T-helper 2 cell treated with Interferon-gamma antibody and Interleukin-4, amounts not matched to agents 5 μg/mL and 100 μg/mL, for 36 hours (primary cell): ENCODE data around the gene MAML1.

Experiments
- DNase-seq: peaks from one replicate; pipeline ENCODE4 v3.0.0; 2021; ENCODE audit warnings: low spot score
- H3K27ac Mint-ChIP-seq: one replicate; pipeline ENCODE4 v1.8.0; 2021; ENCODE audit warnings: mild to moderate bottlenecking, mixed read lengths
- H3K27me3 Mint-ChIP-seq: one replicate; pipeline ENCODE4 v1.8.0; 2021; ENCODE audit warnings: low read depth, mixed read lengths
- H3K36me3 Mint-ChIP-seq: one replicate; pipeline ENCODE4 v1.8.0; 2021; ENCODE audit warnings: low read depth, mixed read lengths
- H3K4me1 Mint-ChIP-seq: one replicate; pipeline ENCODE4 v1.8.0; 2021; ENCODE audit warnings: low read depth, mixed read lengths
- H3K4me3 Mint-ChIP-seq: one replicate; pipeline ENCODE4 v1.8.0; 2022; ENCODE audit warnings: mild to moderate bottlenecking, moderate library complexity, mixed read lengths
- H3K9me3 Mint-ChIP-seq: one replicate; pipeline ENCODE4 v1.8.0; 2021; ENCODE audit warnings: mixed read lengths

Gene MAML1

GRCh38 chr5:179818746-179819295 is 86.2 kb downstream of the MAML1 start:
- peak; percentile 92 for DNase-seq
- no peaks in the 10 kb centered on the region for H3K9me3 Mint-ChIP-seq
- H3K27me3 Mint-ChIP-seq = no peaks in the 10 kb centered on the region
- H3K36me3 Mint-ChIP-seq = peaks cover 25% of the 10 kb centered on the region
- H3K27ac Mint-ChIP-seq = peak overlapping the region; percentile 50
- H3K4me3 Mint-ChIP-seq = peak overlapping the region; percentile 72
- H3K4me1 Mint-ChIP-seq = peaks cover 28% of the 10 kb centered on the region

DNA sequence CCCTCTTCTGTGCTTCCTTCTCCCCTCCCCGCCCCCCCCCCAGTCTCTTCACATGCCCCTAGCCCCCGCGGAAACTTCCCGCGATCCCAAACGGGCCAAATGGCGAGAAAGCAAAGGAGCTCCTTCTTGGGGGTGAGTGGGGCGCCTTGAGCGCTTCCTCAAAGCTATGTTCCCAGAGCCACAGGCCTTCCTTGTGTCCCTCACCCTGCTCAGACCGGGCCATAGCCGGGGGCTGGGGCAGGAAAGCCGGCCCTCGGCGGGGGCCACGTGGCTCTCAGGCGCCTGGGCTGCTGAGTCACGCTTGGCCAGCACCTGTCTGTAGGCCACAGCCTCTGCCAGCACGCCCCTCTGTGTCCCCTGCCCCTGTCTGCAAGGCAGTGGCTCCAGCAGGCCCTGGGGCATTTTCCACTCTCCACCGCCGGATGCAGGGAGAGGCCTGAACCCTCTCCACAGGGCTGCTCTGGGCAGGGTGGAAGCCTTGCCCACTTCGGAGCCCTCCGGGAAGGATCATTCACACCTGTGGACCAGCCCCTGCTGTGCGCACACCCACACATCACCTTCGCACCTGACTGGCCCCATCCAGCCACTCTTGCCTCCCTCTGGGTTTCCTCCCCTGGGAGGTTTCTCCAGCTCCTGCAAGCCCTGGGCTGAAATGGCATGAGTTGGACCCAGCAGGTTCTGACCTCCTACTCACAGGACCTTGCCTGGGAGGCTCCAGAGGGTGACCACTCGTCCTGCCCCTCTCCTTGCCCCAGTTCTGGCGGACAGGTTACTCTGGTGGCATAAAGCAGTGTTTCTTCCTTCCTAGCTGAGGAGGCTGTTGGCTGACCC is 86.9 kb downstream of the MAML1 start:
- Mint-ChIP-seq H3K4me3 (peak overlapping the region; percentile 67), H3K9me3 (no peaks in the 10 kb centered on the region), H3K27me3 (no peaks in the 10 kb centered on the region), H3K36me3 (peaks cover 24% of the 10 kb centered on the region), H3K4me1 (peaks cover 29% of the 10 kb centered on the region), H3K27ac (peak overlapping the region; percentile 90)
- DNase-seq = peak; percentile 53

- Mint-ChIP-seq H3K36me3 (peaks cover 30% of the 10 kb centered on the region), H3K27me3 (no peaks in the 10 kb centered on the region), H3K9me3 (no peaks in the 10 kb centered on the region), H3K27ac (peak overlapping the region; percentile 90), H3K4me3 (peak overlapping the region; percentile 67), H3K4me1 (peaks cover 29% of the 10 kb centered on the region)
- DNase-seq = no peak
Observed at GRCh38 chr5:179820127-179820482, 87.5 kb downstream of the MAML1 start.

GRCh38 chr5:179820483-179821297 is 88.1 kb downstream of the MAML1 start, which contains the start of gene SQSTM1:
TSS of gene SQSTM1 (plus strand) at chr5:179820905. CDS start at chr5:179820937, 32 bp downstream.
- Mint-ChIP-seq H3K36me3 (peaks cover 34% of the 10 kb centered on the region), H3K4me1 (peaks cover 28% of the 10 kb centered on the region), H3K9me3 (no peaks in the 10 kb centered on the region), H3K27me3 (no peaks in the 10 kb centered on the region), H3K27ac (peak within 1 kb of the TSS; percentile 96), H3K4me3 (peak within 1 kb of the TSS; percentile 94)
- DNase-seq = peak; percentile 83

GRCh38 chr5:179821298-179822058 is 88.9 kb downstream of the MAML1 start:
- peak overlapping the region; percentile 94 for H3K4me3 Mint-ChIP-seq
- DNase-seq = peak; percentile 82
- peaks cover 27% of the 10 kb centered on the region for H3K4me1 Mint-ChIP-seq
- H3K27ac Mint-ChIP-seq = peak overlapping the region; percentile 96
- H3K36me3 Mint-ChIP-seq = peaks cover 36% of the 10 kb centered on the region
- H3K9me3 Mint-ChIP-seq = no peaks in the 10 kb centered on the region
- H3K27me3 Mint-ChIP-seq = no peaks in the 10 kb centered on the region

DNA sequence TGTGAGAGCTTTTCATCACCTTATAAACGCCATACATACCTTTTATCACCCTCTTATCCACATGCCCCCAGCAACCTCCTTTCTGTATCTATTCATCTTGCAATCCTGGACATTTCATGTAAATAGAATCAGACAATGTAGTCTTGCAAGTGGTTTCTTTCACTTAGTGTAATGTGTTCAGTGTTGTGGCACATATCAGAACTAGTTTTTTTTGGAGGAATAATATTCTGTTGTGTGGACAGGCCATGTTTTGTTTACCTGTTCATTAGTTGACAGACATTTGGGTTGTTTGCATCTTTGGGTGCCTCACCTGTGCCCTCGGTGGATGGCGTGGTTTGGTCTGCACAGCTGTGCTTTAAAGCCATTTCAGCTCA is 89.4 kb downstream of the MAML1 start:
- peak overlapping the region; percentile 94 for H3K4me3 Mint-ChIP-seq
- no peaks in the 10 kb centered on the region for H3K27me3 Mint-ChIP-seq
- peaks cover 41% of the 10 kb centered on the region for H3K36me3 Mint-ChIP-seq
- no peaks in the 10 kb centered on the region for H3K9me3 Mint-ChIP-seq
- H3K27ac Mint-ChIP-seq = peak overlapping the region; percentile 96
- DNase-seq = no peak
- H3K4me1 Mint-ChIP-seq = peaks cover 29% of the 10 kb centered on the region

DNA sequence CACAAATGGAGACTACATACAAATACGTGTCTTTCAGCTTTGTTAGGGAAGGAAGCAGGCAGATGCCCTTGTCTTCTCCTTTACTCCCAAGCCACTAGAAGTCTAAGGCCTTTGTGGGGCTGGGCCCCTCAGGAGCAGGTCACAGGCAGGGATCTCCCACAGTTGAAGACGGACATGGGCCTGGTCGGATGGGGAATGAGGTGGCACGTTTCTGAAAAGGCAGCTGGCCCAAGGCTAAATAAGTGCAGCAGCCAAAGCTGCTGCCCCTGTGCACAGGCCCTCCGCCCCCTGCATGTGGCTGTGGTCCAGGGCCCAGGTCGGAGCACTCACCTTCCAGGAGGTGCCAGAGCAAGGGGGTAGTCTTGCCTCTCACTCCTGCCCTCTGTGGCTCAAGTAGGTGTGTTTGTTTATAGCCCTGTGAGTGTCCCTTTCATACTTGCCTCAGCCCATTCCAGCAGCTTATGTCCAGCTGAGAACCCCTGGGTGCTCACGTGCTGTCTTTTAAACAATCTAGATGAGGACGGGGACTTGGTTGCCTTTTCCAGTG is 89.9 kb downstream of the MAML1 start:
- no peaks in the 10 kb centered on the region for H3K9me3 Mint-ChIP-seq
- no peak for DNase-seq
- H3K27me3 Mint-ChIP-seq = no peaks in the 10 kb centered on the region
- peak overlapping the region; percentile 94 for H3K4me3 Mint-ChIP-seq
- H3K4me1 Mint-ChIP-seq = peaks cover 29% of the 10 kb centered on the region
- H3K27ac Mint-ChIP-seq = peak overlapping the region; percentile 3
- peaks cover 43% of the 10 kb centered on the region for H3K36me3 Mint-ChIP-seq

DNA sequence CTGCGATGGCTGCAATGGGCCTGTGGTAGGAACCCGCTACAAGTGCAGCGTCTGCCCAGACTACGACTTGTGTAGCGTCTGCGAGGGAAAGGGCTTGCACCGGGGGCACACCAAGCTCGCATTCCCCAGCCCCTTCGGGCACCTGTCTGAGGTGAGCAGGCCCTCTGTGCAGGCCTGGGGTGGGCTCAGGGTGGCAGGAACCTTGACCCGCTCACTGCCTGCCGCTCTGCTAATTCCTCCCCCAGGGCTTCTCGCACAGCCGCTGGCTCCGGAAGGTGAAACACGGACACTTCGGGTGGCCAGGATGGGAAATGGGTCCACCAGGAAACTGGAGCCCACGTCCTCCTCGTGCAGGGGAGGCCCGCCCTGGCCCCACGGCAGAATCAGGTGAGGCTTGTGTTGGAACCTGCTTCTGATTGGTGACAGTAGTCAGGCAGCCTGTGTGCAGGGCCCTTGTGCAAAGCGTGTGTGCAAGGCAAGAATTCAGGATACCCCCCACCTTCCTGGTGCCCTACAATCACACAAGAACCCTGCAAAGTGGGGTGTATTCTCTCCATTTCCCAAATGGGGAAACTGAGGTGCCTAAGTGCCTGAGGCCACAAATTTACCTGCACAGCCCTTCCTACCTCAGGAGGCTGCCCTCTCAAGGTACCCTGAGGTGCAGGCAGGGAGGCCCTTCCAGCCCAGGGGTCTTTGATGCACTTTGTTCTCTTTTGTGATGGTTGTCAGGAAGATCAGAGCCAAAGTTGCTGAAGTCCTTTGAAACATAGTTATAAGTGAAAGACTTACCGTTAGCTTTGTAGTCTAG is 91.5 kb downstream of the MAML1 start:
- no peak for DNase-seq
- no peak overlapping the region for H3K27ac Mint-ChIP-seq
- H3K9me3 Mint-ChIP-seq = no peaks in the 10 kb centered on the region
- H3K36me3 Mint-ChIP-seq = peaks cover 56% of the 10 kb centered on the region
- no peak overlapping the region for H3K4me3 Mint-ChIP-seq
- no peaks in the 10 kb centered on the region for H3K27me3 Mint-ChIP-seq
- H3K4me1 Mint-ChIP-seq = peaks cover 27% of the 10 kb centered on the region

DNA sequence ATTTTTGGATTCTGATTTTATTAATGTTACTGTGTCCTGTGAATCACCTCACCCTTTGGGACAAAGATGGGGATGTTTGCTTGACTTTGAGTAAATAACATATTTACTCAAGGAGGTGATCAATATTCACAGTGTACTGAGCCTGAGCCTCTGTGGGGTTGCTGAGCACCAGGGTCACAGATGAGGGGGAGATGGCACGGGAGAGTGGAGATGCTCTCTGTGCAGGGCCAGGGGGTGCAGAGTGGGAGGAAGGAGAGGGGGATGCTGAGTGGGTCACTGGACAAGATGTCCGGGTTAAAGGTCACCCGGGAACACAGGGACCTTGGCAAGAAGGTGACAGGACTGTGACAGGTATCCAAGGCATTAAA is 92.1 kb downstream of the MAML1 start:
- Mint-ChIP-seq H3K36me3 (peaks cover 61% of the 10 kb centered on the region), H3K4me3 (no peak overlapping the region), H3K27ac (no peak overlapping the region), H3K27me3 (no peaks in the 10 kb centered on the region), H3K4me1 (peaks cover 25% of the 10 kb centered on the region), H3K9me3 (no peaks in the 10 kb centered on the region)
- DNase-seq = no peak

GRCh38 chr5:179825655-179826182 is 93.1 kb downstream of the MAML1 start:
- H3K27me3 Mint-ChIP-seq = no peaks in the 10 kb centered on the region
- H3K4me3 Mint-ChIP-seq = no peak overlapping the region
- H3K36me3 Mint-ChIP-seq = peaks cover 66% of the 10 kb centered on the region
- H3K4me1 Mint-ChIP-seq = peaks cover 20% of the 10 kb centered on the region
- no peaks in the 10 kb centered on the region for H3K9me3 Mint-ChIP-seq
- H3K27ac Mint-ChIP-seq = no peak overlapping the region
- DNase-seq = no peak
